ENCODE measurements around the gene RCAN1.
A peak's percentile ranks its signal among the peaks of the same experiment; 100 is the strongest.
"Not testable (repeated sequence)": the region's sequence is repeated elsewhere in the genome, so short reads cannot be mapped to it uniquely, and the experiment has no call there.

The RCAN1 gene

DNA sequence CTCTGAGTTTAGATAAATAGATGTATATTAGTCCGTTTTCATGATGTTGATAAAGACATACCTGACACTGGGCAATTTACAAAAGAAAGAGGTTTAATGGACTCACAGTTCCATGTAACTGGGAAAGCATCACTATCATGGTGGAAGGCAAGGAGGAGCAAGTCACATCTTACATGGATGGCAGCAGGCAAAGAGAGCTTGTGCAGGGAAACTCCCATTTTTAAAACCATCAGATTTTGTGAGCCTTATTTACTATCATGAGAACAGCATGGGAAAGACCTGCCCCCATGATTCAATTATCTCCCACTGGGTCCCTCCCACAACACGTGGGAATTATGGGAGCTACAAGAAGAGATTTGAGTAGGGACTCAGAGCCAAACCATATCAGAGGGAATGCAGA is 60.2 kb downstream of the RCAN1 start:
- not testable (repeated sequence) for H3K27ac Mint-ChIP-seq, H3K4me3 Mint-ChIP-seq, DNase-seq, H3K27me3 Mint-ChIP-seq
- Mint-ChIP-seq H3K36me3 (ENCODE audit: low read depth) (peaks cover 21% of the 10 kb centered on the region), H3K9me3 (peaks cover 16% of the 10 kb centered on the region), H3K4me1 (ENCODE audit: low read depth) (peaks cover 30% of the 10 kb centered on the region)

DNA sequence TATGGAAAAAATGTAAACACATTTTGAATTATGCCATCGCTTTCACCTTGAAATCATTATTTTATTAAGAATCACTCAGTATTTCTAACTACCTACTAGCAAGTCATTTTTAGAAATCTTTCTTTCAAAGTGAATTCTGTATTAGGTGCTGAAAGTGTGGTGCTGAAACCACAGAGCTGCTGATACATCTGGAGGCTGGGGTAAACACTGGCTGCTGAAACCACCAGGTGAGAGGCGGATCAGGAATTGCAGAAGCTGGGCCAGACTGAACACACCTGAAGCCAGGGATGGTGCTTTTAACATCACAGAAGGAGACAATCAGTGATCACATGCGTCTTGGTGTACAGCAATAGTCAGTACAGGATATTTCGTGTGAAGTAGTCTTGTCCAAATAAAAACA is 60.7 kb downstream of the RCAN1 start:
- Mint-ChIP-seq H3K27ac (peak overlapping the region; percentile 27), H3K27me3 (no peaks in the 10 kb centered on the region), H3K4me3 (no peak overlapping the region), H3K9me3 (peaks cover 16% of the 10 kb centered on the region), H3K4me1 (ENCODE audit: low read depth) (peaks cover 30% of the 10 kb centered on the region), H3K36me3 (ENCODE audit: low read depth) (peaks cover 21% of the 10 kb centered on the region)
- no peak for DNase-seq

DNA sequence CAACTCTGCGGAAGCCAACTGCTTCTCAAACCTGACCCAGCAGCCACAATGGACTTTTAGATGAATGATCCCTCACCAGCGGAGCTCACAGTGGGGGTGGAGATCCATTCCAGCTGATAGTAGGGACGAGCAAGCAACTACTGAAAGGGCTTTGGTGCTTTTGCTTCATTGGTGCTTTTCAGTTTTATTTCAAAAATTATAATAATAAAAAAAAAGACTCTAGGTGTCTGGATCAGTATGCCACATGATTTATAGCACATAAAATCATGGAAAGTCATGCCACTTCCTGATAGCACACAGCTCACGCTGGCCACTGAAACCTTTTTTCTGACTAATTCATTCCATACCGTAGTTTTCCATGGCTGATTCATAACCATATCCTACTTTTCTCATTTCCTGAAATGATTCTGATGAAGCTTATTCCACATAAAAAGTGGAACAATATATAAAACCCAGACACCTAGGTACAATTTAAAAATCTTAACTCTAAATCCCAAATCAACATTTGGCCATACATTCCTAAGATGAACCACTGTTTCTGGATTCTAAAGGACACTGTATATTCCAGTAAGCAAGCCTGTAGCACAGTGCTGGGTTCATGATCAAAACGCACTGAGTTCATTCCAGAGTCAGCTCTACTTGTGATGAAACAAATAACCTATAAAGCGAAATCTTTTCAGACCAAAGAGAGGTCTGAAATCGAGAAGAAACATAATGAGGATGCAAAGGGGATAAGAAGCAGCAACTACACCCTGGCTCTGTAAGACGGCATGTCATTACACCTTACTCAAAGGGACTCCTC is 61.6 kb downstream of the RCAN1 start:
- H3K9me3 Mint-ChIP-seq: peaks cover 16% of the 10 kb centered on the region
- no peak overlapping the region for H3K4me3 Mint-ChIP-seq
- no peak for DNase-seq
- peak overlapping the region; percentile 78 for H3K27ac Mint-ChIP-seq
- no peaks in the 10 kb centered on the region for H3K27me3 Mint-ChIP-seq
- peaks cover 15% of the 10 kb centered on the region for H3K36me3 Mint-ChIP-seq (ENCODE audit: low read depth)
- H3K4me1 Mint-ChIP-seq (ENCODE audit: low read depth): peaks cover 32% of the 10 kb centered on the region

DNA sequence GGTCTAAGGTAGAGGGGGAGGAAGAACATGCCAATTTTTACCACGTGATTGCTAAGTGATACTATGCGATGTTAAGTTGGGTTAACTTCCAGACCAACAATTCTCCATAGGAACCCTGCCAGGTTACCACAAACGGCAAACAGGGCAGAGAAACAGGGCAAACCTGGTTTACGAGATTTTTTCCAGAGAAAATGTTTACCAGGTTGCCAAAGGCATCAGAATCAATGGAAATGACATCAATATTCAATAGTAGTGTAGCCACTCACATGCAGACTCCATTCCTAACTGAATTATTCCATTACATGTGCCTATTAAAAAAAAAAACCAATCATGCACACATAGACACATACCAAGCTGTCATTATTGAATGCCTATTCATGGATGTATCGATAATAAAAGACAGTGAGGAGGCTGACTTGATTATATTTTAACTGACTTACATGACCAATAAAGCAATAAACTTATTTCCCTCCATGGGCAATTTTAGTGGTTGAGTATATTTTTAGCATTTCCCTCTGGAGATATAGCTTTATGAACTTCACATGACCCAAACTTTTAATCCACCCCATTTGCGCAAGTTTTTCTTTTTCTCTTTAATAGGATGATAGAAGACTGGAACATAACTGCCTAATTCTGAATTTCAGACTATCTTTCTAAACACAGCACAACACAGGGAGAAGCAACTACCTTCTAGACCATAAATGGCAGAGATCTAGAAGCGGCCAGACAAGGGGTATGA is 62.4 kb downstream of the RCAN1 start:
- H3K27ac Mint-ChIP-seq: peak overlapping the region; percentile 78
- peaks cover 31% of the 10 kb centered on the region for H3K4me1 Mint-ChIP-seq (ENCODE audit: low read depth)
- DNase-seq: no peak
- H3K27me3 Mint-ChIP-seq: no peaks in the 10 kb centered on the region
- H3K36me3 Mint-ChIP-seq (ENCODE audit: low read depth): peaks cover 15% of the 10 kb centered on the region
- no peak overlapping the region for H3K4me3 Mint-ChIP-seq
- H3K9me3 Mint-ChIP-seq: peaks cover 16% of the 10 kb centered on the region

DNA sequence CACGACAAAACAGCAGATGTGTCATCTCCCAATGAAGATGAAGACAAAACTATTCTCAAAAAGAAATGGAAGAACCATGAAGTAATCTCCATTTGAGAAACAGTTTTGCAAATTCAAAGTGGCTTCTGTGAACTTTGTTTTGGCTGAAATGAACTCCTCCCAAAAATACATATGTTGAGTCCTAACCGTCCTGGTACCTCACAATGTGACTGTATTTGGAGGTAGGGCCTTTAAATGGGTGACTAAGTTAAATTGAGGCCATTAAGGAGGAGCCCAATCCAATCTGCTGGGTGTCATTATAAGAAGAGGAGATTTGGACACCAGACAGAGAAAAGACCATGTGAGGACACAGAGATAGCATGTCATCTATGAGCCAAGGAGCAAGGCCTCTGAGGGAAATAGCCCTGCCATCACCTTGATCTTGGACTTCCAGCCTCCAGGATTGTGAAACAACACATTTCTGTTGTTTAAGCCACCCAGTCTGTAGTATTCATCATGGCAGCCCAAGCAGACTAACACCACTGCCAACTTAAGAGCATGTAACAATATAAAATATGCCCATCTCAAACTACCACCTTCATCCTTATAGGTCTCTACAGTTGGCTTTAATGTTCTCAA is 64.6 kb downstream of the RCAN1 start:
- Mint-ChIP-seq H3K36me3 (ENCODE audit: low read depth) (peaks cover 15% of the 10 kb centered on the region), H3K27me3 (no peaks in the 10 kb centered on the region), H3K27ac (no peak overlapping the region), H3K9me3 (peaks cover 16% of the 10 kb centered on the region), H3K4me3 (no peak overlapping the region), H3K4me1 (ENCODE audit: low read depth) (peaks cover 49% of the 10 kb centered on the region)
- DNase-seq: no peak

DNA sequence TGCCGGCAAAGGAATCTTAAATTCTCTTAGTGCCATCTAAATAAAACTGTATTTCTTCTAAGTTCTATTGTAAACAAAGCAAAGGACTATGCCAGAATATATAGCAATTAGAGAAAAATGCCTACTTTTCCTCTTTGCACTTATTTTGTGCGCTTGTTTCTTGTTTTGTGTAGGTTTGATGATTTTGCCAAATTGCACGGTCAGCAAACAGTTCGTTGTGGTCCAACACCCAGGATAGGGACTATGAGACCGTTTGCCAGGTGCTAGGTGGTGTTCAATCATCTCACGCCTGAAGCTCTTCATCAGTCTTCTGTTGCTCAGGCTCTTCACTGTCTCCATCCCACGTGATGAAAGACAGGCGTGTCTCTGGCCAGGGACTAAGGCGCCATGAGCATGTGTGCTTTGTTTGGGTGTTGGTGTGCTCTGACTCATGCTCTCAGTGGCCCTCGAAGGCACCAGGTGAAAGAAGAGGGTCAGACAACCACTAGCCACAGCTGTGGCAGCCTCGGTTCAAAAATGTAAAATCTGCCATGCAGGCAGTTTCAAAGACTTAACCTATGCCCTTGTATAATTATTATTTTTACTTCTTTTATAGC is 66.0 kb downstream of the RCAN1 start:
- peaks cover 5% of the 10 kb centered on the region for H3K36me3 Mint-ChIP-seq (ENCODE audit: low read depth)
- no peak overlapping the region for H3K4me3 Mint-ChIP-seq
- H3K9me3 Mint-ChIP-seq: peaks cover 10% of the 10 kb centered on the region
- peak overlapping the region; percentile 3 for H3K27ac Mint-ChIP-seq
- peaks cover 53% of the 10 kb centered on the region for H3K4me1 Mint-ChIP-seq (ENCODE audit: low read depth)
- H3K27me3 Mint-ChIP-seq: no peaks in the 10 kb centered on the region
- no peak for DNase-seq

DNA sequence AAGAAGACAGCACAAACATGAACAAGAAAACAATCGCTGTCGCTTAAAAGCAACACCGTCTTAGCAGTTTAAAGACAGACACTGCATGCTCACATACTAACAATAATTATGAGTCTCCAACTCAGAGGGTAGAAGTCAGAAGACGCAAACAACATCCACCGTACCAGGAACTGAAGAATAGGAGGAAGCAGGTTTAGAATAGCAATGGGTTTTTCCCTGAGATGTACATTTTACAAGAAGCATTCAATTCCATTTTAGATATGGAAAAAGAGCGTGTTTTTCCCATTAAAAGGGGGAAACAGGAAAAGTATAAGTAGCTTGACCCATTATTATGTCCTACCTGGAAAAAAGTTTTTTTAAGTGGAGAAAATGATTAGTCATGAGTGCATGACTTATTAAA is 68.4 kb downstream of the RCAN1 start:
- peaks cover 42% of the 10 kb centered on the region for H3K4me1 Mint-ChIP-seq (ENCODE audit: low read depth)
- H3K9me3 Mint-ChIP-seq: peaks cover 19% of the 10 kb centered on the region
- H3K4me3 Mint-ChIP-seq: no peak overlapping the region
- no peaks in the 10 kb centered on the region for H3K27me3 Mint-ChIP-seq
- no peak for DNase-seq
- peak overlapping the region; percentile 30 for H3K27ac Mint-ChIP-seq
- peaks cover 4% of the 10 kb centered on the region for H3K36me3 Mint-ChIP-seq (ENCODE audit: low read depth)

DNA sequence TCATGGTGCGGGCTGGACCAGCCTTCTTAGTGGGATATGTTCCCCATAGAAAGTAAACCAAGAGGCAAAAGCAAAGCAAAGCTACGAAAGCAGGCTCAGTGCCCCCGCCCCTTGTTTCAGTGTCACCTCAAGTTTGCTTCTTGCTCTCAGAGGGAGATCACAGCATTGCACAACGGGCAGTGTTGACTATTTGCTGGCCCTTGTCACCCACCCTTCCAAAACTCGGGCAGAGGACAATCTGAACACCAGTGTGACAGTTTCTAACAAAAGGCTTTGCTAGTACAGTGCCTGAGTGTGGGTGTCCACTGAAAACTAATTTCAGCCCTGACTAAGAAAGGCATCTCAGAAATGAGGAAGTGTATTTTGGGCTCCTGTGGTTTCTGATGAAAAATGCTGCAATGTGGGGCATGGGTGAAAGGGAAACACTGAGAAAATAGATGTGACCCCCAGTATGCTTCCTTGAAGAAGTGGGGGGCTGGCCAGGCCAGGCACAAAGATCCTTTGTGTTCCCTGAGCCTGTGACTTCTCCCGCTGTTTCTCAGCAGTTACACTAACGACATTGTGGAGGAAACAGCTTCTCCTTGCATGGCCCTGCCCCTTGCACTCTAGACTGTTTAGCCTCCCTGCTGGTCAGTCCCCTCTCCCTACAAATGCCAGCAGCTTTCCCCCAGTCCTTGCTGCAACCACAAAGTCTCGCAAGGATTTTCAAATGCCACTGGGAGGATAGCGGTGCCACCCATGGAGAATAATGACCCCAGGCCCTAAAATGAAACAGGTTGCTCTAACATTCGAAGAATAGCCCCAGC is 69.6 kb downstream of the RCAN1 start:
- H3K27ac Mint-ChIP-seq: peak overlapping the region; percentile 81
- H3K9me3 Mint-ChIP-seq: peaks cover 13% of the 10 kb centered on the region
- H3K36me3 Mint-ChIP-seq (ENCODE audit: low read depth): peaks cover 4% of the 10 kb centered on the region
- DNase-seq: no peak
- peaks cover 42% of the 10 kb centered on the region for H3K4me1 Mint-ChIP-seq (ENCODE audit: low read depth)
- no peaks in the 10 kb centered on the region for H3K27me3 Mint-ChIP-seq
- no peak overlapping the region for H3K4me3 Mint-ChIP-seq

DNA sequence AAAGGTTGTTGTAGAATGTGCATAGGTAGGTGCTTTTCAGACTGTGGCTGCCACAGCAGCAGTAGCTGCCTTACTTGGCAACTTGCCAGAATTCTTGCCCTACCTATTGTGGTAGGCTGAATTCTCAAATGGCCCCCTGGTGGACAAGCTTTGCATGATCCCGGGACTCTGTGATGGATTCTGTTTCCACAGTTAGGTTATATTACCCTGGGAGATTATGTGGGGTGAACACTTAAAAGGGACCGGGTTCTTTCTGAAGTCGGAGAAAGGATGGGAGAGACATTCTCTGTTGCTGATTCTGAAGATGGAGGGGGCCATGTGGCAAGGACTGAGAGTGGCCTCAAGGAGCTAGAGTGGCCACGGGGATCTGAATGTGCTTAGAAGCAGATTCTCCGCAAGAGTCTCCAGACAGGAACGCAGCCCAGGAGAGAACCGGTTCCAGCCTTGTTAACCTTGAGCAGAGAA is 70.8 kb downstream of the RCAN1 start:
- peak; percentile 44 for DNase-seq
- Mint-ChIP-seq H3K4me1 (ENCODE audit: low read depth) (peaks cover 42% of the 10 kb centered on the region), H3K27ac (no peak overlapping the region), H3K4me3 (no peak overlapping the region), H3K36me3 (ENCODE audit: low read depth) (peaks cover 4% of the 10 kb centered on the region), H3K27me3 (no peaks in the 10 kb centered on the region), H3K9me3 (peaks cover 11% of the 10 kb centered on the region)

DNA sequence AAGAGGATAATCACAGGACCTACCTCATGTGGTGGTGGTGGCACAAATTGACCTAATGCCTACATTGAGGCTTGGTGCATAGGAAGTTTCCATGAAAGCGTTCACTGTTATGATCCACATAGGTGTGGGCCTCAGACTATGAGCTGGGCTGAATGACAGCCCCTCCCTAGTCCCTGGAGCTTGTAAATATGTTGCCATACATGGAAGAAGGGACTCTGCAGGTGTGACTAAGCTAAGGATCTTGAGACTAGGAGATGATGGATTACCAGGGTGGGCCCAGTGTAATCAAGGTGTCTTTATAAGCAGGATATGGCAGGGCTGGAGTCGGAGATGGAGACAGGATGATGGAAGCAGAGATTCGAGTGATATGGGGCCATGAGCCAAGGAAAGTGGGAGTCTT is 71.9 kb downstream of the RCAN1 start:
- H3K27ac Mint-ChIP-seq: no peak overlapping the region
- H3K27me3 Mint-ChIP-seq: no peaks in the 10 kb centered on the region
- H3K4me3 Mint-ChIP-seq: no peak overlapping the region
- peaks cover 11% of the 10 kb centered on the region for H3K9me3 Mint-ChIP-seq
- peaks cover 4% of the 10 kb centered on the region for H3K36me3 Mint-ChIP-seq (ENCODE audit: low read depth)
- peaks cover 40% of the 10 kb centered on the region for H3K4me1 Mint-ChIP-seq (ENCODE audit: low read depth)
- DNase-seq: no peak

DNA sequence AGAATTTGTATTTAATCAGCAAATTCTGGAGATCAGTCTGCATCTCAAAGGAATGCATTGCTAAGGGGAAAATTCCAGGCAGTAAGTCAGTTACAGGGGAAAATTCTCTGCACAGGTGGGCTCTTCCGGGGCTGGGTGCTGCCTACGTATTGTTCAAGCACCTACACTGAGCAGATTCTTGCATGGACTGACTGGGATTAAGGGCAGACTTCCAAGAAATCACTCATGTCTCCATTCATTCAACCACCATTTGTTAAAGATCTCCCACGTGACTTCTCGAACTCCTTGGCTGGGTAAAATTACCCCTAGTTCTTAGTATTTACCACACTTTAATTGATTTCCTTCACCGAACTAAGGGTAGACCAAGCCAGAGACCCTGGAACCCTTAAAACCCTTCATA is 74.7 kb downstream of the RCAN1 start:
- no peak for DNase-seq
- Mint-ChIP-seq H3K9me3 (peaks cover 11% of the 10 kb centered on the region), H3K4me3 (no peak overlapping the region), H3K27ac (no peak overlapping the region), H3K4me1 (ENCODE audit: low read depth) (peaks cover 24% of the 10 kb centered on the region), H3K27me3 (no peaks in the 10 kb centered on the region), H3K36me3 (ENCODE audit: low read depth) (peaks cover 4% of the 10 kb centered on the region)

DNA sequence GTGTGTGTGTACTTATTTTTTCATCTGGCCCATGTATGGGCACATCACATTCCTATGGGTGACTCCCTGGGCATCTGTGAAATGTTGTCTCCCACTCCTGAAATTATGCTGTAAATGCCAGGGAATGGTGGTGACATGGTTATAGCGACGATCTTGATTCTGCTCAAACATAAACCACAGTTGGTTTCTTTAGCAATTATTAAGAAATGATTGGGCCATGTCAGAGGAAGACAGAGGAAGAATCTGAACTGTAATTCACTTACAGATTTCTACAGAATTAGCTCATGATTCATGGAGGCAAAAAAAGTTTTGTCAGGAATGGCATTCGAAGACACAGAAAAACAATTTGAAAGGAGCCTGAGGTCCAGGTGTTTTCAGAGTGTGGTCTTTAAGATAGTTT is 77.1 kb downstream of the RCAN1 start:
- Mint-ChIP-seq H3K27me3 (no peaks in the 10 kb centered on the region), H3K27ac (no peak overlapping the region), H3K4me3 (no peak overlapping the region), H3K9me3 (peaks cover 4% of the 10 kb centered on the region), H3K4me1 (ENCODE audit: low read depth) (peaks cover 19% of the 10 kb centered on the region), H3K36me3 (ENCODE audit: low read depth) (no peaks in the 10 kb centered on the region)
- no peak for DNase-seq

DNA sequence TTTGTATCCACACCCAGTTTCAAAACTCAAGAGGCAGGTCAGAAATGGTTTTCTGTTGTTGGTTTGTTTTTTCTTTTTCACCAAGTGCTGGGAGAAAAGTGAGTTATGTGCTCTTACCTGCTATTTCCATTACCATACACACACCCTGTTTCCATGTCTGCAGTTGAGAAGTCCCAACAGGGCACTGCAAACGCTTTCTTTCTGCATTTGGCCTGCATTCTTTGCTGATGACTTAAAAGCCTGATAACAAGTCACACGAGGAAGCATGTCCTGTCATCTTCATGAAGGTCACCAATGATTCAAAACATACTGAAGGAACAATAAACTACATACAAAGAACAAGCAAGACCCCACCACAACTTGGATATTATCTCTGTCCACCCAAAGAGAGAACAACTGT is 78.1 kb downstream of the RCAN1 start:
- no peak for DNase-seq
- Mint-ChIP-seq H3K9me3 (no peaks in the 10 kb centered on the region), H3K4me1 (ENCODE audit: low read depth) (peaks cover 19% of the 10 kb centered on the region), H3K27me3 (no peaks in the 10 kb centered on the region), H3K27ac (peak overlapping the region; percentile 20), H3K4me3 (no peak overlapping the region), H3K36me3 (ENCODE audit: low read depth) (no peaks in the 10 kb centered on the region)

DNA sequence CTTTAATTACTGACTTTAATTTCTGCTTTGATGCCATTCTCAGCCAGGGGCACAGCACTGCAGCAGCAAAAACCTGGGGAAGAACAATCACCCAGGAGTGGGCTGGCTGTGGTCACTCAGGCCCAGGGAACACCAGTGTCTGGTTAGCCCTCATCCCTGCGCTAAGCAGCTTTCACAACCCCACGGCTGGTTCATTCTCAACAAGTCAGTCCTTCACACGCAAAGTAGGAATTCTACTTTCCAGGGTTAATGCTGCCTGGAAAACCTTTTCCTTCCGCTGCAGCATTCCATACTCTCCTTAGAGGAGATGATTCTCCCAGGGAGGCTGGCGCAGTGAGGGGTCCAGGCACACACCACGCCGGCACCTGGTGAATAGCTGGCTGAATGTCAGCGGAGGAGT is 78.6 kb downstream of the RCAN1 start:
- Mint-ChIP-seq H3K27ac (no peak overlapping the region), H3K9me3 (no peaks in the 10 kb centered on the region), H3K4me1 (ENCODE audit: low read depth) (peaks cover 19% of the 10 kb centered on the region)

More for the DNA sequence above, 78.6 kb downstream of the RCAN1 start:
- H3K27me3 Mint-ChIP-seq: no peaks in the 10 kb centered on the region
- no peaks in the 10 kb centered on the region for H3K36me3 Mint-ChIP-seq (ENCODE audit: low read depth)
- DNase-seq: no peak
- H3K4me3 Mint-ChIP-seq: no peak overlapping the region

Data from activated T-cell treated with anti-CD3 and anti-CD28 coated beads, Interleukin-2, amount 50 U/mL, for 24 hours (primary cell).